ENCODE data around the gene EPN1.

DNA sequence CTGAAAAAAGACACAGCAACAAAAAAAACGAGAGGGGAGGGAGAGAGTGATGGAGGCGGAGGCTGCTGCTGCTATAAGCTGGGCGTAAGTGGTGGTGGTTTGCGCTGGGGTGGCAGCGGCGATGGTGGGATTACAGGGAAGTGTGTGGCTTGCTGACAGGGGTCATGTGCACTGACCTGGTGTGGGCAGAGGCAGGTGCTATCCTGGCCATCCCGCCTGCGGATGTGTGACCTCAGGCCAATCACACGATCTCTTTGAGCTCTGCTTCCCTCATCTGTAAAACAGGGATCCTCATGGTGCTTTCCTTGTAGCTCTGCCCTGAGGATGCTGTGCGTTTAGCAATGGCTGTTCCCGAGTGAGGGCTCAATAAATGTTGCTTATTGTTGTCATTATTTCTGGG is 37.5 kb upstream of the EPN1 start:
- TF ChIP-seq, protein P1, sequence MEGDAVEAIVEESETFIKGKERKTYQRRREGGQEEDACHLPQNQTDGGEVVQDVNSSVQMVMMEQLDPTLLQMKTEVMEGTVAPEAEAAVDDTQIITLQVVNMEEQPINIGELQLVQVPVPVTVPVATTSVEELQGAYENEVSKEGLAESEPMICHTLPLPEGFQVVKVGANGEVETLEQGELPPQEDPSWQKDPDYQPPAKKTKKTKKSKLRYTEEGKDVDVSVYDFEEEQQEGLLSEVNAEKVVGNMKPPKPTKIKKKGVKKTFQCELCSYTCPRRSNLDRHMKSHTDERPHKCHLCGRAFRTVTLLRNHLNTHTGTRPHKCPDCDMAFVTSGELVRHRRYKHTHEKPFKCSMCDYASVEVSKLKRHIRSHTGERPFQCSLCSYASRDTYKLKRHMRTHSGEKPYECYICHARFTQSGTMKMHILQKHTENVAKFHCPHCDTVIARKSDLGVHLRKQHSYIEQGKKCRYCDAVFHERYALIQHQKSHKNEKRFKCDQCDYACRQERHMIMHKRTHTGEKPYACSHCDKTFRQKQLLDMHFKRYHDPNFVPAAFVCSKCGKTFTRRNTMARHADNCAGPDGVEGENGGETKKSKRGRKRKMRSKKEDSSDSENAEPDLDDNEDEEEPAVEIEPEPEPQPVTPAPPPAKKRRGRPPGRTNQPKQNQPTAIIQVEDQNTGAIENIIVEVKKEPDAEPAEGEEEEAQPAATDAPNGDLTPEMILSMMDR (optimal IDR thresholded peaks at IDR 0.05 in 1 of 3, IDR thresholded peaks at IDR 0.05 in 1 of 3, conservative IDR thresholded peaks at IDR 0.05 in 1 of 3; ENCODE audit: extremely low read depth in 1 of 3, insufficient read depth in 2 of 3, low read length in 3 of 3), result no peak
- TF ChIP-seq EZH2 (IDR thresholded peaks at IDR 0.05; ENCODE audit: low read length), result no peak
